GM23248 (cell line): Measurements from ENCODE around the gene OR52A5.

Source experiments
- EZH2 ChIP-seq: fragments of 200-600 bp; sonication (generic); IDR thresholded peaks from 2 replicates; pipeline ENCODE4 v1.6.1; 2018; ENCODE audit warnings: antibody characterized with exemption, mild to moderate bottlenecking; ENCODE audit not compliant: insufficient read depth, poor library complexity, severe bottlenecking
- EZH2phosphoT487 ChIP-seq: fragments of 200-600 bp; sonication (generic); IDR thresholded peaks from 2 replicates; pipeline ENCODE4 v1.6.1; 2018; ENCODE audit warnings: antibody characterized with exemption, moderate library complexity, mild to moderate bottlenecking, low read depth; ENCODE audit not compliant: insufficient read depth

DNA sequence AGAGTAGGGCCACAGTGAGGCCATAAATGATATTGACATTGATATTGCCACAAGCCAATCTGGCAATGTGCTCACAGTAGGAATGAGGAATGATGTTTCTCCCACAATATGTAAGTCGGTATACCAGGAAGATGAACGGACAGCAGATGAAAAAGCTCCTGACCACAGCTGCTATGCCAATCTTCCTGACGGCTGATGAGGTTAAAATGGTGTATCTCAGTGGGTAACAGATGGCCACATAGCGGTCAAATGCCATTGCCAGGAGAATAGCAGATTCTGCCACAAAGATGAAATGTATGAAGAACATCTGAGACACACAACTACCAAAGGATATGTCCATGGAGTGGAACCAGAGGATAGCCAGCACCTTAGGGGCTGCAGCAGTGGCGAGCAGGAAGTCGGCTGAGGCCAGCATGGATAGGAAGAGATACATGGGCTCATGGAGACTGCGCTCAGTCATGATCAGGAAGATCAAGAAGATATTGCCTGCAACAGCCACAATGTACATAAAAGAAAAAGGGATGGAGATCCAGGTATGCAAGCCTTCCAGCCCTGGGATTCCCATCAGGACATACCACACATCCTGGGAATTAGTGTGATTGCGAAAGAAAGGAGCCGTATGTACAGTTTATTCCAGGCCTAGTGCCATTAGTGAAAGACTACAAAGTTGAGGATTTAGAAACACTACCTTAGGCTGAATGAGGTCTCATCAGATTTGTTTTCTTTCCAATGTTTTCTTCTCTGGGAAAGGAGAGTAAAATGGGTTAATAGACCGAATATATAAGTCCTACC is 40.1 kb upstream of the OR52A5 start:
- TF ChIP-seq EZH2 (no peak), EZH2phosphoT487 (no peak)
